ENCODE data around the gene SHBG.

GRCh38 chr17:7634384-7634783 lies 4.4 kb downstream of the SHBG start:
- no peak for TF ChIP-seq POLR2A (IDR thresholded peaks at IDR 0.05)
- peak in 1 of 3 experiments; percentile 21 for TF ChIP-seq CTCF (IDR thresholded peaks at IDR 0.05)
- no peak for TF ChIP-seq POLR2AphosphoS5 (IDR thresholded peaks at IDR 0.05; ENCODE audit: insufficient read depth in 1 of 2, low read depth in 1 of 2)
